NCI-H1436 (cell line): ENCODE results near the gene PLD5.
"Not testable (repeated sequence)": the region's sequence is repeated elsewhere in the genome, so short reads cannot be mapped to it uniquely, and the experiment has no call there.

Experiments used
- DNase-seq: peaks from one replicate; lab custom pipeline; 2025; lab: John Stamatoyannopoulos, UW

PLD5 gene

DNA sequence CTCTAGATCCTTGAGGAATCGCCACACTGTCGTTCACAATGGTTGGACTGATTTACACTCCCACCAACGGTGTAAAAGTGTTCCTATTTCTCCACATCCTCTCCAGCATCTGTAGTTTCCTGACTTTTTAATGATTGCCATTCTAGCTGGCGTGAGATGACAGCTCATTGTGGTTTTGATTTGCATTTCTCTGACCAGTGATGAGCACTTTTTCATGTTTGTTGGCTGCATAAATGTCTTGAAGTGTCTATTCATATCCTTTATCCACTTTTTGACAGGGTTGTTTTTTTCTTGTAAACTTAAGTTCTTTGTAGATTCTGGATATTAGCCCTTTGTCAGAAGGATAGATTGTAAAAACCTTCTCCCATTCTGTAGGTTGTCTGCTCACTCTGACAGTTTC lies 465.9 kb downstream of the PLD5 start:
- DNase-seq, result not testable (repeated sequence)

DNA sequence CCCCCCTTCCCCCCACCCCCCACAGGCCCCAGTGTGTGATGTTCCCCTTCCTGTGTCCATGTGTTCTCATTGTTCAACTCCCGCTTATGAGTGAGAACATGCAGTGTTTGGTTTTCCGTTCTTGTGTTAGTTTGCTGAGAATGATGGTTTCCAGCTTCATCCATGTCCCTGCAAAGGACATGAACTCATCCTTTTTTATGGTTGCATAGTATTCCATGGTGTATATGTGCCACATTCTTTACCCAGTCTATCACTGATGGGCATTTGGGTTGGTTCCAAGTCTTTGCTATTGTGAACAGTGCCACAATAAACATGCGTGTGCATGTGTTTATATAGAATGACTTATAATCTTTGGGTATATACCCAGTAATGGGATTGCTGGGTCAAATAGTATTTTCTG lies 466.3 kb downstream of the PLD5 start:
- DNase-seq, result not testable (repeated sequence)

DNA sequence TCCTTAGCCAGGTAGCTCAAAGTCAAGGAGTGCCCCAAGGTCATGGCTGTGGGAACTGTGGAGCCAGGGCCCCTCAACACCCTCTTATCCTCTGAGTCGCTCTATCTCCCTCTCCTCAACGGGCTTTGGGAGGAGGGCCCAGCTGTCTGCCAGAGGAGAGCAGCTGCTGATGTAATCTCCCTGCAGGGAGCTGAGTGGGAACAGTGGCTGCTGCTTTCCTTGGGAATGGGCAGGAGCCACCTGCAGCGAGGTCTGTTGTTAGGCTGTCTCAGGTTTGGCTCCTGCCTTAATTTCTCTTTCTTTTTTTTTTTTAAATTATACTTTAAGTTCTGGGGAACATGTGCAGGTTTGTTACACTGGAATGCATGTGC lies 466.8 kb downstream of the PLD5 start:
- DNase-seq, result no peak

DNA sequence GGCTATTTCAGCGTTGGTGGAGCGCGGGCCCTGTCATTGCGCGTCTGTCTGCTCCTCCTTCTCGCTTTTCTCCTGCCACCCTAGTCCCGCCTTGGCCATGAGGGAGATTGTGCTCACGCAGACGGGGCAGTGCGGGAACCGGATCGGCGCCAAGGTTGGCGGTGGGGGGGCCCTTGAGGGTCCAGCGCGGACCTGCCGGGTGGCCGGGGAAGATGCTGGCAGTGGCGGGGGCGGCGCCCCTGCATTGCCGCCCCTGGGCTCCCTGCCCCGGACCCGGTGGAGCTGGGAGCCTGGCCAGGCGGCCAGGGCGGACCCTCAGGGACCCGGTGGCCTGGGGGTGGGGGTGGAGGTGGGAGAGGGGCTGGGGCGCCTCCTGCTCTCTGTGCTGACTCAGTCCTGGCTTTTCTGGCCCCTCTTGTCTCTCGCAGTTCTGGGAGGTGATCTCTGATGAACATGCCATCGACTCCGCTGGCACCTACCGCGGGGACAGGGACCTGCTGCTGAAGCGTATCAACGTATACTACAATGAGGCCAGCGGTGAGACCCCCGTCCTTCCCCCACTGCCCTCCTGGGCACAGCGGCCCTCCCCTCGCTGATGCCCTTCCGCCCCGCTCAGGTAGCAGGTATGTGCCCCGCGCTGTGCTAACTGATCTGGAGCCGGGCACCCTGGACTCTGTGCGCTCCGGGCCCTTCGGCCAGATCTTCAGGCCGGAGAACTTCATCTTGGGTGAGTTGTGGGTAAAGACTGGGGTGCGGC lies 467.3 kb downstream of the PLD5 start:
- no peak for DNase-seq

DNA sequence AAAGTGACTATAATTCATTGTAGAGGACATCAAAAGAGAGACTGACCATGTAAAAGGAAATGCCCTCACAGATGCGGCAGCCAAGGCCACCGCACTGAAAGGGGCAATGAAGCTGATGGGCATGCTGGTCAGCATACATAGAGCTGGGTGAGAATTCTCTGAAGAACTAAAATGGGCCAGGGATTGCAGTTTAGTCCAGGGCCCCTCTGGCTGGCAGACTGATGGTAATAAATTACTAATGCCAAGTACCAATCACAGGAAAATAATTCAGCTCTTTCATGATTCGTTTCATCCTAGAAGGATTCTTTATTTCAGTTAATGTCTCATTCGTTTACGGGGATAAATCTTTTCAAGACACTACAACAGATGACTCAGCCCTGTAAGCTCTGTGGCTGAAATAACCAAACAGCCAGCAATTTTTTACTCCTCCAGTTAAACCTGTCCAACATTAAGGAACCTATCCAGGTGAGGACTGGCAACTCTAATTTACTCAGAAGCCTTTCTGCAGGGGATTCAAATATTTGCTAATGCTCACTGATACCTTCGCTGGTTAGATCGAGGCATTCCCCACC lies 468.7 kb downstream of the PLD5 start:
- DNase-seq, result no peak

DNA sequence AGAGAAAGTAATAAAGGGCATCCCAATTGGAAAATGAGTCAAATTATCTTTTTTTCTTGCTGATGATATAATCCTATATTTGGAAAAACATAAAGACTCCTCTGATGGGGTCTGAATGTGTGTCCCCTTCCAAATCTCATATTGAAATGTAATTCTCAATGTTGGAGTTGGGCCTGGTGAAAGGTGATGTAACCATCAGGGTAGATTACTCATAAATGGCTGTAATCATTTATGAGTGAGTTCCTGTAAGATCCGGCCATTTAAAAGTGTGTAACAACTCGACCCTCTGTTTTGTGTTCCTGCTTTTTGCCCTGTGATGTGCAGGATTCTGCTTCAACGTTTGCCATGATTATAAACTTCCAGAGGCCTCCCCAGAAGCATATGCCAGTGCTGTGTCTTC lies 481.3 kb downstream of the PLD5 start:
- no peak for DNase-seq

DNA sequence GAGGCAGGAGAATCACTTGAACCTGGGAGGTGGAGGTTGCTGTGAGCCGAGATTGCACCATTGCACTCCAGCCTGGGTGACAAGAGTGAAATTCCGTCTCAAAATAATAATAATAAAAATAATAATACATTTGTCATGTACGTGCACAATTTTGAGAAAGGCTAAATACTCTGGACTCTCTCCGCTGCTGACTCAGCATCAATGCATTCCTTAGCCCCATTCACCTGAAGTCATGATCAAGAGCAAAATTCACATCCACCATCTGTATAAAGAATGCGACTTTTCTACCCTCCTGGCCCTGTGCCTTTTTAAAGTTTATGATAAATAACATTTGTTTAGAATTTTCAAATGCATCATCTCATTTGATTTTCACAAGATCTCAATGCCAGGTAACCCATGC lies 490.1 kb downstream of the PLD5 start:
- DNase-seq, result no peak

DNA sequence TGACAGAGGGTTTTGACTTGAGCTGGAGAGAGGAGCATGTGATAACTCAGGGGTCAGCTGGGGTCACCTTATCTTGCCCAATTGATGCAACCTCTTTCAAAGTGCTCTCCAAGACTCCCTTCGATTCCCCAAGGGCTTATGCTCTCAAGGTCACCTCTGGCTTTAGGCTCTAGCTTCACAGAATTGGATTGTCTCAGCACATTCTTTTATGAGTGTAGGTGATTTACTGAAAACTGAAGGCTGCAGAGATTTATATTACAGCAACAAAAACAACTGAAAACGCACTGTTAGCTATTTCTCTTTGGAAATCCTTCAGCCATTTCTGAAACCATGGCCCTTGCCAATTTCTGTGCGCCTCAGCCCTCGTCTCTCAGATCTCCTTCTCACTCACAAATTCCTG lies 491.1 kb downstream of the PLD5 start:
- DNase-seq, result no peak
